ENCODE measurements around the gene ASIC3.

DNA sequence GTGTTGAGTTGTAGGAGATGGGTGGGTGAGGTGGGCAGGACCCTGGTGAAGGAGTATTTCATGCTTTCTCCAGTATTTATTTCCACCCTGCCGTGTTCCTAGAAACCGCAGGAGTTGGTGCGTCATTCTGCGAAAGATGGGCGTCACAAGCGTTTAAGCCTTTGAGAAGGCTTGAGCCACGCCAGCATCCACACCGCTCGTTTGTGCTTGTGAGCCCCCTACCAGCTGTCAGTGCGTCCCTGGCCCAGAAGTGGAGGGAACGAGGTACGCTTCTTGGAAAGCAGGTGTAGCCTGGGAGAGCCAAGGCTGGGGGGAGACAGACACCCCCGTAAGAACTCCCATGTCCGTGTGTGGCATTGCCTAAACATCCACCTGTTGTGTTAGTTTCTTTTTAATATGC, 43.7 kb downstream of the ASIC3 start:
- TF ChIP-seq, protein P1, sequence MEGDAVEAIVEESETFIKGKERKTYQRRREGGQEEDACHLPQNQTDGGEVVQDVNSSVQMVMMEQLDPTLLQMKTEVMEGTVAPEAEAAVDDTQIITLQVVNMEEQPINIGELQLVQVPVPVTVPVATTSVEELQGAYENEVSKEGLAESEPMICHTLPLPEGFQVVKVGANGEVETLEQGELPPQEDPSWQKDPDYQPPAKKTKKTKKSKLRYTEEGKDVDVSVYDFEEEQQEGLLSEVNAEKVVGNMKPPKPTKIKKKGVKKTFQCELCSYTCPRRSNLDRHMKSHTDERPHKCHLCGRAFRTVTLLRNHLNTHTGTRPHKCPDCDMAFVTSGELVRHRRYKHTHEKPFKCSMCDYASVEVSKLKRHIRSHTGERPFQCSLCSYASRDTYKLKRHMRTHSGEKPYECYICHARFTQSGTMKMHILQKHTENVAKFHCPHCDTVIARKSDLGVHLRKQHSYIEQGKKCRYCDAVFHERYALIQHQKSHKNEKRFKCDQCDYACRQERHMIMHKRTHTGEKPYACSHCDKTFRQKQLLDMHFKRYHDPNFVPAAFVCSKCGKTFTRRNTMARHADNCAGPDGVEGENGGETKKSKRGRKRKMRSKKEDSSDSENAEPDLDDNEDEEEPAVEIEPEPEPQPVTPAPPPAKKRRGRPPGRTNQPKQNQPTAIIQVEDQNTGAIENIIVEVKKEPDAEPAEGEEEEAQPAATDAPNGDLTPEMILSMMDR (IDR thresholded peaks at IDR 0.05): no peak
- TF ChIP-seq POLR2AphosphoS5 (IDR thresholded peaks at IDR 0.05) (no peak), POLR2A (IDR thresholded peaks at IDR 0.05) (no peak)

Measured in stomach (tissue), 4 donors.